ENCODE measurements around the gene SYT6. TPM values are rescaled to one million over a fixed set of nuclear protein-coding genes. Genes with fewer than 3 reads are reported as not detected.

Gene SYT6
- total and polyA plus RNA-seq, 2 of the 13 experiments (the other 11 are each of a cell fraction or from before 2014, with no cell fraction given), result not detected

Other genes starting within 250 kb of the SYT6 start
- gene AP4B1, start 249.1 kb downstream of the SYT6 start, total RNA-seq (2016; rRNA removed; fragmentation: Illumina TruSeq; extraction: Trizol), result 9.7 and 12.0 TPM in 2 replicates
- gene AP4B1, start 249.1 kb downstream of the SYT6 start, polyA plus RNA-seq (2011; rRNA removed), result 7.7 and 8.5 TPM in 2 replicates
- gene DCLRE1B, start 248.5 kb downstream of the SYT6 start, total RNA-seq (2016; rRNA removed; fragmentation: Illumina TruSeq; extraction: Trizol), result 8.0 and 11.5 TPM in 2 replicates
- 2.3 and 2.7 TPM in 2 replicates for gene DCLRE1B, start 248.5 kb downstream of the SYT6 start, polyA plus RNA-seq (2011; rRNA removed)
- 20.8 and 28.9 TPM in 2 replicates for gene HIPK1, start 224.5 kb downstream of the SYT6 start, total RNA-seq (2016; rRNA removed; fragmentation: Illumina TruSeq; extraction: Trizol)
- 31.8 and 33.4 TPM in 2 replicates for gene HIPK1, start 224.5 kb downstream of the SYT6 start, polyA plus RNA-seq (2011; rRNA removed)
- 2.1 and 5.1 TPM in 2 replicates for gene OLFML3, start 174.4 kb downstream of the SYT6 start, total RNA-seq (2016; rRNA removed; fragmentation: Illumina TruSeq; extraction: Trizol)
- gene OLFML3, start 174.4 kb downstream of the SYT6 start, polyA plus RNA-seq (2011; rRNA removed), result 1.4 and 2.0 TPM in 2 replicates

Data from HepG2 (cell line).